IPS DF 4.7 (cell line): ENCODE results near the gene CBFA2T2.

ENCODE experiments used
- DNase-seq: peaks from one replicate; pipeline ENCODE4 v3.0.0-alpha.2; 2013; ENCODE audit warnings: low spot score; ENCODE audit errors: extremely low read depth

Gene CBFA2T2

GRCh38 chr20:33664762-33665144, 174.9 kb downstream of the CBFA2T2 start:
- no peak for DNase-seq

GRCh38 chr20:33666293-33667244, 176.7 kb downstream of the CBFA2T2 start, which contains the start of gene ACTL10:
ACTL10 (plus strand) TSS chr20:33666943; CDS start chr20:33667498, 555 bp downstream.
- peak; percentile 82 for DNase-seq

- no peak for DNase-seq
Observed at GRCh38 chr20:33667245-33667675, 177.4 kb downstream of the CBFA2T2 start.

- DNase-seq: no peak
Observed at GRCh38 chr20:33667676-33668465, 178.0 kb downstream of the CBFA2T2 start.

GRCh38 chr20:33668466-33669155, 178.7 kb downstream of the CBFA2T2 start:
- no peak for DNase-seq

- DNase-seq: no peak
Observed at GRCh38 chr20:33669224-33669623, 179.3 kb downstream of the CBFA2T2 start.

GRCh38 chr20:33669873-33670640, 180.2 kb downstream of the CBFA2T2 start:
- DNase-seq: no peak

GRCh38 chr20:33670715-33671499, 181.0 kb downstream of the CBFA2T2 start:
- no peak for DNase-seq

- no peak for DNase-seq
Observed at GRCh38 chr20:33671573-33672288, 181.8 kb downstream of the CBFA2T2 start.

GRCh38 chr20:33672426-33673113, 182.7 kb downstream of the CBFA2T2 start:
- DNase-seq: no peak

GRCh38 chr20:33673114-33673409, 183.2 kb downstream of the CBFA2T2 start:
- DNase-seq: no peak

GRCh38 chr20:33673410-33674293, 183.8 kb downstream of the CBFA2T2 start:
- no peak for DNase-seq

GRCh38 chr20:33674294-33675135, 184.6 kb downstream of the CBFA2T2 start, which contains the start of gene NECAB3:
NECAB3 (minus strand) TSS chr20:33674428; CDS start chr20:33674352, 76 bp downstream.
- DNase-seq: no peak

- DNase-seq: no peak
Observed at GRCh38 chr20:33675136-33675959, 185.5 kb downstream of the CBFA2T2 start.

- no peak for DNase-seq
Observed at GRCh38 chr20:33676121-33676520, 186.2 kb downstream of the CBFA2T2 start.
